HG03135 (cell line): ENCODE results near the gene DGKE.

Experiments used
- ATAC-seq: cut with Tn5 transposase; IDR thresholded peaks from one replicate; pipeline ENCODE4 v1.9.1; 2021; ENCODE audit warnings: mild to moderate bottlenecking, moderate library complexity; ENCODE audit not compliant: unreplicated experiment

The DGKE gene

GRCh38 chr17:56812901-56813388 is 21.0 kb upstream of the DGKE start:
- ATAC-seq = no peak

GRCh38 chr17:56815711-56816110 is 18.2 kb upstream of the DGKE start:
- no peak for ATAC-seq

GRCh38 chr17:56817066-56817465 is 16.9 kb upstream of the DGKE start:
- no peak for ATAC-seq

DNA sequence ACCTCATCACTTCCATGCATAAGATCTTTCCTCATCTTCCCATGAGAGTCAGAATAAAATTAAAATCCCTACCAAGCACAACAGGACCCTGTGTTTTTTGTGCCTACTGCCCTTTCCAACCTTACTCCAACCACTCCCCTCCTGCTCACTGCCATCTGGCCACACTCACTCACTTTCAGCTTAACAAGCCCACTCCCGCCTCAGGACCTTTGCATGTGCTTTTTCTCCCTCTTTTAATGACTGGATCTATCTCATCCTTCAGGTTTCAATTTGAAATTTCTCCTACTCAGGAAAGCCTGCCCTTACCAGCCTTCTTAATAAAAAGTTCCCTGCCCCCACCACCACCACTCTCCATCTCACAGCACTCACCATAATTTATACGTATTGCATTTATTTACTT is 14.9 kb upstream of the DGKE start:
- no peak for ATAC-seq

GRCh38 chr17:56819431-56820145 is 14.4 kb upstream of the DGKE start:
- no peak for ATAC-seq

- ATAC-seq = no peak
Measured at GRCh38 chr17:56820207-56820606, 13.7 kb upstream of the DGKE start.

- ATAC-seq = no peak
Measured at GRCh38 chr17:56821847-56822534, 12.0 kb upstream of the DGKE start.

GRCh38 chr17:56822725-56823124 is 11.2 kb upstream of the DGKE start:
- ATAC-seq = no peak

DNA sequence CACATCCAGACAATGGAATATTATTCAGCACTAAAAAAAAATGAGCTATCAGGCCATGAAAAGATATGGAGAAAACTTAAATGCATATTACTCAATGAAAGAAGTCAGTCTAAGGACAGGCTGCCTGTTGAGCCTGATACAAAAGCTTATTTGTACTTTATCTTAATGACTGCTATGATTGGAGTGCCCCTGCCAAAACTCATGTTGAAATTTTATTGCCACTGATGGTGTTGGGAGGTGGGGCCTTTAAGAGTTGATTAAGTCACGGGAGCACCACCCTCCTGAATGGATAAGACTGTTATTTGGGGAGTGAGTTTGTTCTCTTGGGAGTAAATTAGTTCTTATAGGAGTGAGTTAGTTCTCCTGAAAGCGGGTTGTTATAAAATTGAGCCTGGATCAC is 10.1 kb upstream of the DGKE start:
- ATAC-seq = no peak

DNA sequence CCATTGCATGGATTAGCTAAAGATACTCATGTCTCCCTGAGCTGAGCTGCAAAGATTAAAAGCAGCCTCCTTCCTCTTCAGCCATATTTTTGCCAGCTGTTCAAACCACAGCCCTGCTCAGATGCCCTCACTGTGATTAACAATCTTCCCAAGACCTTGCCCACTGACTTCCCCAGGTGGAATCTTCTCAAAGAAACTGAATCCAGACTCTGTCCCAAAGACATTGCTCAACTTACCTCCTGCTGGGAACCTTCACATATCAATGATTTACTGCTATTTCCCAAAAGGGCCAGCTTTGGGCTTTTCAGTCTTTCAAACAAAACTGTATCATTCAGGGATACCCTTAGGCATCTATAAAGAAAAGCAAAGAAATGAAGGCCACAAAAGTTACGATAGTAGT is 9.4 kb upstream of the DGKE start:
- no peak for ATAC-seq

- no peak for ATAC-seq
Measured at GRCh38 chr17:56826611-56827414, 7.1 kb upstream of the DGKE start.

DNA sequence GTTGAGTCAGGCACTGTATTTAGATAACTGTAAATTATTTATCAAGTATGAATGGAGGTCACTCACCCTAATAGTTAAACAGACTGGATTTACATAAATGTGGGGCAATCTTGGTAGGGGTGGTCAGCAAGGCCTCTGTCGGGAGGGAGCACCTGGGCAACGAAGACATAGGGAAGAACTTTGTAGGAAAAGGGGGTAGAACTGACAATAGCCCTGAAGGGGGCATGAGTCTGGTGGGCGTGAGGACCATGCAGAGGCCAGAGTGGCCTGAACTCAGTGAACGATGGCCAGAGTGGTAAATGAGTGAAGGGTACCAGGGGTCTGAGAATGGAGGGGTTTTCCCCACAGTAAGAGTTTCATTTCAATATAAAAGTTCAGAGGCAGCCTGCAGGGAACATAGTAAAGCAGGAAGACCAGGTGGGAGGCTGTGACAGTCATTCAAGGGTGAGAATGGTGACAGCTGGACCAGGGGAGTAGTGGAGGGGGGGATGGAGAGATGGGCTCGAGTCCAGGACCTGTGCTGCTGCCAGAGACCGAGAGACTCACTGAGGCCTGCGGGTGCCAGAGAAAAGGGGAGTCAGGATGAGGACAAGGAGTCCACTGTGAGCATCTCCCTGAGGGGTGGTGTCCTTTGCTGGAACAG is 3.1 kb upstream of the DGKE start:
- no peak for ATAC-seq

DNA sequence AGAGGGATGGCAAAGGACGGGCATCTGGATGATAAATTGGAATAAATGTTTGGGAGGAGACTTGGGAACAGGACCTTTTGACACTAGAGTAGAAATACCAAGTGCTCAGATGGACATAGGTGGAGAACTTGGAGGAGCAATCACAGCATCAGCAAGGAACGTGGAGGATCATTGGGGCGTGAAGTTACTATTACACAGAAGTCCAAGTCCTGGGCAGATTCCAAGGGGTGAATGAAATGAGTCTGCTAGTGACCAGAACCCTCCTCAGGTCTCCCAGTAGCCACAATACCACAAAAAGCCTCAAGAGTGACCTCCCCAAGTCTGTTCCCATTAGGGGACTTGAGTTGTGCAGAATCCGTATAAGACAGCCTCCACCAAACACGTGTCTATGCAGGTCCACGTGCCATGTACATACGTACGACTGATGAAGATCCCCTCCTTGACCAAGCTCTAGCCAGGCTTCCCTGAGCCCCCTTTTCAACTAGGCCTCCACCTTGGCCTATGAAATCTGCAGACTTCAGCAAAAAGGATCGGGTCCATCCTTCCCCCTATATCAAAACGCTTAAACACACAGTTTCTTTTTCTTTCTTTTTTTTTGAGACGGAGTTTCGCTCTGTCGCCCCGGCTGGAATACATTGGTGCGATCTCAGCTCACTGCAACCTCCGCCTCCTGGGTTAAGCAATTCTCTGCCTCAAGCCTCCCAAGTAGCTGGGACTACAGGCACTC is 2.4 kb upstream of the DGKE start:
- ATAC-seq = no peak

GRCh38 chr17:56832446-56832845 is 1.5 kb upstream of the DGKE start:
- no peak for ATAC-seq

GRCh38 chr17:56833057-56833808 is 718 bp upstream of the DGKE start:
- peak; percentile 45 for ATAC-seq

DNA sequence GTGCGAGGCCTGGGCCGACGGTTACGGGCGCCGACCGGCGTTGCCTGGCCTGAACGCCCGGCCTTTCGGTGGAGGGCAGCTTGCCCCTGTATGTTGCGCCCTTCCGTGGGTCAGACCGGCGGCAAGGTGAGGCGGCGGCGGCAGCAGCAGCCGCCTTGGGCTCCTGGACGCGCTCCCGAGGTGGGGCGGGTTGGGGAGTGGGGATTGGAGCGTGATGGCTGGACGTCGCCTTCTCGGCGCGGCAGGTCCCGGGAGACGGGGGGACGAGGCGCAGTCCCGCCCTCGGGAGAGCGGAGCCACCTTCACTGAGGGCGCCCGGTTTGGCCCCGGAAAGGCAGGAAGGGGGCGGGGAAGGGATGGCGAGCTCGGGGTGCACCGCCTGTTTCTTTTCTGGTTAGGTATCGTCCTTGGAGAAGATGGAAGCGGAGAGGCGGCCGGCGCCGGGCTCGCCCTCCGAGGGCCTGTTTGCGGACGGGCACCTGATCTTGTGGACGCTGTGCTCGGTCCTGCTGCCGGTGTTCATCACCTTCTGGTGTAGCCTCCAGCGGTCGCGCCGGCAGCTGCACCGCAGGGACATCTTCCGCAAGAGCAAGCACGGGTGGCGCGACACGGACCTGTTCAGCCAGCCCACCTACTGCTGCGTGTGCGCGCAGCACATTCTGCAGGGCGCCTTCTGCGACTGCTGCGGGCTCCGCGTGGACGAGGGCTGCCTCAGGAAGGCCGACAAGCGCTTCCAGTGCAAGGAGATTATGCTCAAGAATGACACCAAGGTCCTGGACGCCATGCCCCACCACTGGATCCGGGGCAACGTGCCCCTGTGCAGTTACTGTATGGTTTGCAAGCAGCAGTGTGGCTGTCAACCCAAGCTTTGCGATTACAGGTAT is 671 bp downstream of the DGKE start:
- ATAC-seq = peak; percentile 35

GRCh38 chr17:56835264-56835585 is 1.3 kb downstream of the DGKE start:
- ATAC-seq = no peak

- no peak for ATAC-seq
Measured at GRCh38 chr17:56838687-56839086, 4.7 kb downstream of the DGKE start.

- no peak for ATAC-seq
Measured at GRCh38 chr17:56842577-56842976, 8.6 kb downstream of the DGKE start.
